Endothelial cell of umbilical vein (primary cell): ENCODE measurements around the gene GARIN6. TPM values are rescaled to one million over a fixed set of nuclear protein-coding genes. Genes with fewer than 3 reads are reported as not detected.

Experiments used
- BruUV-seq: library from RNA; stranded (reverse); fragments of 400-500 nt; replicated peaks from 2 replicates; lab custom pipeline; 2021; lab: Mats Ljungman, UMichigan
- CTCF ChIA-PET: fragments of 300-600, 350-600 bp; sonication (Branson Sonifier 250); formaldehyde crosslinking; loops from one replicate; lab custom pipeline; 2021; ENCODE audit warnings: antibody characterized with exemption, inconsistent platforms; lab: Charles Lee
- POLR2A ChIA-PET: fragments of 300-600, 350-600 bp; sonication (Branson Sonifier 250); formaldehyde crosslinking; loops from one replicate; lab custom pipeline; 2021; ENCODE audit warnings: antibody characterized with exemption, inconsistent platforms; lab: Charles Lee
- DNase-seq: peaks from one replicate; pipeline ENCODE4 v3.0.0-alpha.2; 2011; ENCODE audit warnings: low read depth, low spot score
- FAIRE-seq: peaks from 2 replicates; lab custom pipeline; 2011; peaks lifted over from hg19 to GRCh38; lab: Jason Lieb, UNC
- H2AFZ ChIP-seq: 2 replicates; pipeline ENCODE4 v1.6.0; 2012; ENCODE audit warnings: low read depth, low read length, control low read depth, inconsistent platforms
- H3K27ac ChIP-seq: 2 replicates; pipeline ENCODE4 v1.5.1; 2011; ENCODE audit warnings: low read depth, mild to moderate bottlenecking, control low read depth, low read length, moderate library complexity; ENCODE audit not compliant: insufficient read depth
- H3K27me3 ChIP-seq, 2 experiments: 2 replicates each; pipeline versions ENCODE4 v1.6.0 to v1.6.1; 2011; ENCODE audit warnings: low read length in 2 of 2, mixed read lengths in 1 of 2; ENCODE audit not compliant: control insufficient read depth in 2 of 2, insufficient read depth in 2 of 2
- H3K36me3 ChIP-seq, 2 experiments: 2 replicates in 1 of 2; 3 replicates in 1 of 2; pipeline ENCODE4 v1.5.1; 2011; ENCODE audit warnings: low read length in 2 of 2, mild to moderate bottlenecking in 1 of 2, moderate library complexity in 1 of 2; ENCODE audit not compliant: control insufficient read depth in 2 of 2, insufficient read depth in 2 of 2; ENCODE audit errors: extremely low read depth in 1 of 2
- H3K4me1 ChIP-seq: 3 replicates; pipeline ENCODE4 v1.5.1; 2011; ENCODE audit warnings: mild to moderate bottlenecking, low read length; ENCODE audit not compliant: control insufficient read depth, insufficient read depth; ENCODE audit errors: extremely low read depth
- H3K4me2 ChIP-seq: 2 replicates; pipeline ENCODE4 v1.6.1; 2011; ENCODE audit warnings: low read length, control low read depth, mixed read lengths; ENCODE audit not compliant: insufficient read depth
- H3K4me3 ChIP-seq, 3 experiments: fragments of 200-600 bp in 1 of 3; sonication (generic), shearing (Covaris generic) in 1 of 3; replicated peaks in 1 of 3; 2 replicates each; pipeline ENCODE4 v1.5.1; 2011 to 2016; ENCODE audit warnings: control low read depth in 3 of 3, low read length in 3 of 3, mild to moderate bottlenecking in 2 of 3, inconsistent platforms in 1 of 3, low read depth in 1 of 3, moderate library complexity in 1 of 3; ENCODE audit not compliant: insufficient read depth in 1 of 3
- H3K79me2 ChIP-seq: 2 replicates; pipeline ENCODE4 v1.6.0; 2012; ENCODE audit warnings: low read length, inconsistent platforms; ENCODE audit not compliant: control insufficient read depth, insufficient read depth
- H3K9ac ChIP-seq: replicated peaks from 2 replicates; pipeline ENCODE3; 2011; ENCODE audit warnings: low read length, control low read depth; ENCODE audit not compliant: insufficient read depth; ENCODE audit errors: extremely low read depth
- H3K9me1 ChIP-seq: replicated peaks from 3 replicates; pipeline ENCODE4 v1.6.0; 2011; ENCODE audit warnings: mild to moderate bottlenecking, low read length; ENCODE audit not compliant: control insufficient read depth, insufficient read depth; ENCODE audit errors: extremely low read depth
- H3K9me3 ChIP-seq: replicated peaks from 2 replicates; pipeline ENCODE4 v1.5.1; 2012; ENCODE audit warnings: low read length, inconsistent platforms; ENCODE audit not compliant: control insufficient read depth, insufficient read depth
- H4K20me1 ChIP-seq: replicated peaks from 2 replicates; pipeline ENCODE3; 2011; ENCODE audit warnings: mild to moderate bottlenecking, low read length; ENCODE audit not compliant: control insufficient read depth, insufficient read depth; ENCODE audit errors: extremely low read depth
- EZH2 ChIP-seq: IDR thresholded peaks from 2 replicates; pipeline ENCODE4 v1.6.1; 2012; ENCODE audit warnings: borderline replicate concordance, low read depth, mild to moderate bottlenecking, moderate library complexity, low read length, inconsistent platforms; ENCODE audit not compliant: severe bottlenecking
- FOS ChIP-seq: IDR thresholded peaks from 2 replicates; pipeline ENCODE4 v1.6.1; 2011; ENCODE audit warnings: mild to moderate bottlenecking, low read length, moderate library complexity, borderline replicate concordance; ENCODE audit not compliant: insufficient read depth
- GATA2 ChIP-seq: IDR thresholded peaks from 2 replicates; pipeline ENCODE4 v1.7.0; 2011; ENCODE audit warnings: low read depth, mild to moderate bottlenecking, moderate library complexity, mixed read lengths, low read length; ENCODE audit not compliant: insufficient read length, insufficient read depth
- JUN ChIP-seq: IDR thresholded peaks from 2 replicates; pipeline ENCODE4 v1.6.1; 2011; ENCODE audit warnings: borderline replicate concordance, low read depth; ENCODE audit not compliant: insufficient read length, insufficient read depth
- MYC ChIP-seq: IDR thresholded peaks from one replicate; pipeline ENCODE4 v1.6.1; 2011; ENCODE audit warnings: mild to moderate bottlenecking, low read depth, low read length
- POLR2A ChIP-seq: IDR thresholded peaks from 2 replicates; pipeline ENCODE4 v1.6.1; 2012; ENCODE audit warnings: low read depth, mild to moderate bottlenecking, control low read depth, low read length
- POLR2AphosphoS5 ChIP-seq: IDR thresholded peaks from 2 replicates; pipeline ENCODE4 v1.6.1; 2012; ENCODE audit warnings: low read depth, mild to moderate bottlenecking, control low read depth, low read length, moderate library complexity; ENCODE audit not compliant: insufficient read depth
- dilution Hi-C: fragments of 300-500 bp; cut with MboI; formaldehyde crosslinking; loops from one replicate; pipeline ENCODE4 v1.15.0; 2019; ENCODE audit warnings: low sequenced_read_pairs; ENCODE audit not compliant: extremely low pct_ligation_motif_present
- intact Hi-C: fragments of 100-400 bp; cut with micrococcal nuclease; formaldehyde crosslinking; loops from one replicate; pipeline ENCODE4 v1.10.0; 2022
- polyA plus RNA-seq, 4 experiments: library from polyadenylated mRNA; depleted of rRNA in 3 of 4; stranded (reverse) in 3 of 4; unstranded in 1 of 4; fragments of >200 nt; gene quantifications; 2 replicates each; pipeline versions ENCODE4 v1.2.1 to v1.2.3, GENCODE V29; 2011 to 2012; ENCODE audit warnings: missing spikeins in 1 of 4
- total RNA-seq: library from RNA; stranded (reverse); gene quantifications from 2 replicates; pipeline ENCODE4 v1.2.3, GENCODE V29; 2021
- TF ChIP-seq, protein P1 (sequence below), 2 donors: IDR thresholded peaks; 1 replicate in 1 of 2; 2 replicates in 1 of 2; pipeline ENCODE4 v1.5.1; 2011; ENCODE audit warnings: low read length in 2 of 2, mild to moderate bottlenecking in 2 of 2, moderate library complexity in 2 of 2, control low read depth in 1 of 2, inconsistent platforms in 1 of 2, low read depth in 1 of 2; ENCODE audit not compliant: insufficient read depth in 1 of 2; ENCODE audit errors: extremely low read depth in 1 of 2
- TF ChIP-seq, protein P2 (sequence below): IDR thresholded peaks from 2 replicates; pipeline ENCODE4 v1.6.1; 2011; ENCODE audit not compliant: insufficient read depth, insufficient read length

GARIN6 gene
- total and polyA plus RNA-seq, 2 donors (not counting 3 experiments of a cell fraction or from before 2014, with no cell fraction given), result not detected

DNA sequence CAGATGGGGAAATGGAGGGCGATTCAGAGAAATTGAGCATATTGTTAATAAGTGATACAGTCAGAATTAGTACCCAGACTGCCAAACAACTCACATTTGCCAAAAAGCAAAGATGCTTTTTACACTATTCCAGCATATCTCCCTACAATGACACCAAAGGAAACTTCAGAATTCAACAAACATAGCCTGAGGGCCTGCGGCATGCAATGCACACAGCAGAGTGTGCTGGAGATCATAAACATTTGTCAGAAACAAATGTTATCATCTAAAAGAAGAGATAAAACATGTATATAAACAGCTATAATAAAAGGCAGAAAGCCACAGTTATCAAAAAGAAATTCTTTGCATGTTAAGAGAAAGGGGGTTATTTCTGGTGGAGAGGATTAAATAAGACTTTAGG, 20.1 kb upstream of the GARIN6 start:
- DNase-seq (no peak), FAIRE-seq (no peak)
- no peaks in the 10 kb centered on the region for H3K4me1 ChIP-seq
- H3K9ac ChIP-seq, result no peak overlapping the region
- no peak overlapping the region for H3K27ac ChIP-seq
- no peak overlapping the region for H2AFZ ChIP-seq
- CTCF ChIA-PET, result no interaction called here
- no peak for TF ChIP-seq GATA2
- no TSS peak for BruUV-seq
- H3K4me3 ChIP-seq, result no peak overlapping the region
- H4K20me1 ChIP-seq, result no peaks in the 10 kb centered on the region
- no peaks in the 10 kb centered on the region for H3K79me2 ChIP-seq
- dilution Hi-C loops (no loop called here), intact Hi-C loops (no loop called here)
- no peaks in the 10 kb centered on the region for H3K27me3 ChIP-seq
- H3K9me3 ChIP-seq, result peaks cover 4% of the 10 kb centered on the region
- H3K4me2 ChIP-seq, result no peak overlapping the region
- POLR2A ChIA-PET, result no interaction called here
- H3K9me1 ChIP-seq, result no peaks in the 10 kb centered on the region
- no peaks in the 10 kb centered on the region for H3K36me3 ChIP-seq

DNA sequence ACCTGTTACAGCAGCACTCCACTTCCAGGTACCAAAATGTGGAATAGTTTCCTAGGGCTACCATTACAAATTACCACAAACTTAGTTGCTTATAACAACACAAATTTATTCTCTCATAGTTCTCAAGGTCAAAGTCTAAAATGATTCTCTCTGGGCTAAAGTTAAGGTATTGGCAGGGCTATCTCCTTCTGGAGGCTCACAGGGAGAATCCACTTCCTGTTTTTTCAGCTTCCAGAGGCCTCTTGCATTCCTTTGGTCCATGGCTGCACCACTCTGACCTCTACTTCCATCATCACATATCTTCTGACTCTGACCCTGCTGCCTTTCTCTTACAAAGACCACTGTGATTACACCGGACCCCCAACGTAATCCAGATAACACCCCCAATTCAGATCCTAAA, 2.9 kb upstream of the GARIN6 start:
- Histone ChIP-seq H3K4me2 (no peak overlapping the region), H3K79me2 (no peaks in the 10 kb centered on the region), H3K4me1 (no peaks in the 10 kb centered on the region), H3K27me3 (no peaks in the 10 kb centered on the region), H3K9me1 (no peaks in the 10 kb centered on the region), H3K9me3 (peaks cover 5% of the 10 kb centered on the region), H2AFZ (no peak overlapping the region), H3K36me3 (no peaks in the 10 kb centered on the region), H3K27ac (no peak overlapping the region), H4K20me1 (no peaks in the 10 kb centered on the region), H3K9ac (no peak overlapping the region), H3K4me3 (no peak overlapping the region)
- POLR2A ChIA-PET, result no interaction called here
- TF ChIP-seq GATA2 (no peak), EZH2 (no peak), POLR2AphosphoS5 (no peak), JUN (no peak), MYC (no peak), FOS (no peak), POLR2A (no peak)
- TF ChIP-seq, protein P1, sequence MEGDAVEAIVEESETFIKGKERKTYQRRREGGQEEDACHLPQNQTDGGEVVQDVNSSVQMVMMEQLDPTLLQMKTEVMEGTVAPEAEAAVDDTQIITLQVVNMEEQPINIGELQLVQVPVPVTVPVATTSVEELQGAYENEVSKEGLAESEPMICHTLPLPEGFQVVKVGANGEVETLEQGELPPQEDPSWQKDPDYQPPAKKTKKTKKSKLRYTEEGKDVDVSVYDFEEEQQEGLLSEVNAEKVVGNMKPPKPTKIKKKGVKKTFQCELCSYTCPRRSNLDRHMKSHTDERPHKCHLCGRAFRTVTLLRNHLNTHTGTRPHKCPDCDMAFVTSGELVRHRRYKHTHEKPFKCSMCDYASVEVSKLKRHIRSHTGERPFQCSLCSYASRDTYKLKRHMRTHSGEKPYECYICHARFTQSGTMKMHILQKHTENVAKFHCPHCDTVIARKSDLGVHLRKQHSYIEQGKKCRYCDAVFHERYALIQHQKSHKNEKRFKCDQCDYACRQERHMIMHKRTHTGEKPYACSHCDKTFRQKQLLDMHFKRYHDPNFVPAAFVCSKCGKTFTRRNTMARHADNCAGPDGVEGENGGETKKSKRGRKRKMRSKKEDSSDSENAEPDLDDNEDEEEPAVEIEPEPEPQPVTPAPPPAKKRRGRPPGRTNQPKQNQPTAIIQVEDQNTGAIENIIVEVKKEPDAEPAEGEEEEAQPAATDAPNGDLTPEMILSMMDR (IDR thresholded peaks at IDR 0.05; ENCODE audit: extremely low read depth in 1 of 2, insufficient read depth in 1 of 2, low read depth in 1 of 2, low read length in 2 of 2), result no peak
- TF ChIP-seq, protein P2, sequence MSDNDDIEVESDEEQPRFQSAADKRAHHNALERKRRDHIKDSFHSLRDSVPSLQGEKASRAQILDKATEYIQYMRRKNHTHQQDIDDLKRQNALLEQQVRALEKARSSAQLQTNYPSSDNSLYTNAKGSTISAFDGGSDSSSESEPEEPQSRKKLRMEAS, result no peak
- intact Hi-C loops (no loop called here), dilution Hi-C loops (no loop called here)
- CTCF ChIA-PET, result no interaction called here
- BruUV-seq, result no TSS peak
- DNase-seq (no peak), FAIRE-seq (no peak)
